ENCODE data around the gene HRC. TPM values are rescaled to one million over a fixed set of nuclear protein-coding genes. Genes with fewer than 3 reads are reported as not detected.
A peak's percentile ranks its signal among the peaks of the same experiment; 100 is the strongest.
"Not testable (repeated sequence)": the region's sequence is repeated elsewhere in the genome, so short reads cannot be mapped to it uniquely, and the experiment has no call there.

The HRC gene
- polyA plus RNA-seq, 4 donors: 25.2 to 38.8 (median 33.8) TPM

DNA sequence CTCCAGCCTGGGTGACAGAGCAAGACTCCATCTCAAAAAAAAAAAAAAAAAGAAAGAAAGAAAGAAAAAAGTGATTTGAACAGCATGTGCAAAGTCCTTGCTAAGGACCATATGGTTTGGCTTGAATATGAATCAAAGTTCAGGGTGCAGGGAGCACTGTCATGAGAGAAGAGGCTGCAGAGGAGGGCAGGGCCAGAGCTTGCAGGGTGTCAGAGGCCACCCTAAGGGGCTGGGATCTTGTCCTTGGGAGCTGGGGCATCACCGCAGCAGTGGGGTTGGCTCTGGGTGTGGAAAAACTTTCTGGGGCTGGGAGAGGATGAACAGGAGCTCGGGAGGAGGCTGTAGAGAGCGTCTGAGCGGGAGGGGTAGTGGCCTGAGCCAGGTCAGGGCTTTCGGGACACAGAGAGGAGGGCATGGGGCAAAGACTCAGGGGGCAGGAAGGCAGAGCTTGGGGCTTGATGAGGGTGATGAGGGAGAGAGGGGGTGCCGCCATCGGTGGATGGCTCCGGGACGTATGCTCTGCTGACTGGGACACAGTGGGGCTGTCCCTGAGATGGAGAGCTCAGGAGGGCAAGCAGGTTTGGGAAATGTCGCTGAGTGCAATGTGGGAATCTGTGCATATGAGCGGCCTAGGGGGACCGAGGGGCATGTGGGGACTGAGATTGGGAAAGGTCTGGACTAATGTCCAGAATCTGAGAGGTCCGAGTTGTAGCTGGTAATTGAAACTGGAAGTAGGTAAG, 5.4 kb upstream of the HRC start:
- DNase-seq (ENCODE audit: low read depth in 4 of 4, low spot score in 2 of 4): no peak

DNA sequence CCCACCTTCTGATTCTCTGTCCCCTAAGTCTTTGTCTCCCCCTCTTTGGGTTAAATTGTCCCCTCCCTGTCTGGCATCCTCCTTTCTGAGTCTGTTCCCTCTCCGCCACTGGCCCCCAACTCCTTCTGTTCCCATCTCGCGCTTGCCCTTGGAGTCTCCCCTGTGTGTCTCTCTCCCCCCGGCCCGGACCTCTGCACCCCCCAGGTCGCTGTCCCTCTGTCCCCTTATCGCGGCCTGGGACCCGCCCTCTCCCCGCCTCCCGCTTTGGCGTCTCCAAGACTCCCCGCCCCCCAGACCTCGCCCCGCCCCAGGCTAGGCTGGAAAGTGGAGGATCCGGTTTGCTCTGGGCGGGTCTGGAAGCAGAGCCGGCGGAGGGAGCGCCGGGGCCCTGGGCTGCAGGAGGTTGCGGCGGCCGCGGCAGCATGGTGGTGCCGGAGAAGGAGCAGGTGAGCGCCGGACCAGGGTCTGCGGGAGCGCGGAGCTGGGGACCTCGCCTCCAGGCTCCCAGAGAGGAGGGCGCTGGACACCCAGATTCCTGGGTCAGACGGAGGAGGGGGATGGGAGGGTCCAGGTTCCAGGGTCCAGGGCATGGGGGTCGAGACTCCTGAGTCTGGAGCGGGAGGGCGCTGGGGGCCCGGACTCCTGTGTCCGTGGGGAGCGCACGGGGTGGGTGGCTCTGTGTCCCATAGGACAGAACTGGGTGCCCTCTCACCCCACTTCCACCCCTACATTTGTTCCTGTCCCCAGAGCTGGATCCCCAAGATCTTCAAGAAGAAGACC, 2.4 kb upstream of the HRC start, which contains the start of gene TRPM4:
Gene TRPM4, plus strand, starts transcription at position 348 of the 780 bp plus-strand sequence. Its CDS starts 75 bp downstream, at position 423.
- peak in 2 of 4 donors; percentile 79 to 87 for DNase-seq (ENCODE audit: low read depth in 4 of 4, low spot score in 2 of 4)

GRCh38 chr19:49155820-49156346, 687 bp upstream of the HRC start:
- DNase-seq (ENCODE audit: low read depth in 4 of 4, low spot score in 2 of 4): no peak

DNA sequence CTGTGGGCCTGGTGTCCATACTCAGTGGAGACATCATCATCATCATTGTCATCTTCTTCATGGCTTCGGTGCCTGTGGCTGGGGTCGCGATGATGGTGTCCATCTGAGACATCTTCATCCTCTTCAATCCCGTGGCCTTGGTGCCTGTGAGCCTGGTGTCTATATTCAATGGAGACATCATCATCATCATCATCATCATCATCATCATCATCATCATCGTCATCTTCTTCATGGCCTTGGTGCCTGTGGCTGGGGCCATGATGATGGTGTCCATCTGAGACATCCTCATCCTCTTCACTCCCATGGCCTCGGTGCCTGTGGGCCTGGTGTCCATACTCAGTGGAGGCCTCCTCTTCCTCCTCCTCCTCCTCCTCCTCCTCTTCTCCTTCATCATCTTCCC, 917 bp downstream of the HRC start:
- DNase-seq (ENCODE audit: low read depth in 4 of 4, low spot score in 2 of 4): no peak

GRCh38 chr19:49153167-49153809, 1.9 kb downstream of the HRC start:
- no peak for DNase-seq (ENCODE audit: low read depth in 4 of 4, low spot score in 2 of 4)

- no peak for DNase-seq (ENCODE audit: low read depth in 4 of 4, low spot score in 2 of 4)
These were observed 3.1 kb downstream of the HRC start for GRCh38 chr19:49152119-49152550.

DNA sequence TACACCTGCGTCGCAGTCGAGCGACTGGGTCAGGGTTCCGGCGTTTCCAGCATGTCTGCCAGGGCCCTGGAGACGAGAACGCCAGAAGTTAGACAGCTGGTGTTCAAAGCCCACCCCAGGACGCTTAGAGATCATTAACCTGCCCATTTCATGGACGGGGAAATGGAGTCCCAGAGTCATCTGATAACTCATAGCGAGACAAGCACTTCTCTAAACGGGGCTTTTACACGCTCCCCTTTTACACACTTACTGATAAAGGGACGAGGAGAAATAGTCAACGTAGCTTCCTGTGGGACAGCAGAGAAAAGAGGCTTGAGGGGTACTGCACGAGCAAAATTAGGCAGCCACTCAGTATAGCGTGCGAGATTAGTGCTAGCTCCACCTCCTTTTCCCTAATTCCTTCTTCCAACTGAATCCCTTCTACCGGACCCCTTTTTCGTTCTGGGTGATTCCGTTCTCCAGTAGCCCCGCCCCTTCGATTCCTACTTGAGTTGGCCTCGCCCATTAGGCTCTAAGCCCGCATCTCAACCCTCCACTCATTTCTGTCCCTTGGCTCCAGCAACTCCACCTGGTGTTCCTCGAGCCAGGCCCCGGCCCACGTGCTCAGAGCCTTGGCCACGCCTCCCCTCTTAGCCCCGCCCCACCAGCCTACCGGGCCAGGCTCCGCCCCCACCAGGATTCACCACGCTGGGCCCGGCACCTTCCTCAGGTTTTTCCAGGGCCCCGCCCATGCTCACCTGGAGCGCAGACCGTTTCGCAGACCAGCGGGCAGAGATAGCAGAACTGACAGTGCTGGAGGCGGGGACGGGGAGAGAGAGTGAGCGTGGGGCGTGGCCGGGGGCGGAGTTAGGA, 3.7 kb downstream of the HRC start:
- DNase-seq (ENCODE audit: low read depth in 4 of 4, low spot score in 2 of 4): no peak

- DNase-seq (ENCODE audit: low read depth in 4 of 4, low spot score in 2 of 4): no peak
These were observed 4.3 kb downstream of the HRC start for GRCh38 chr19:49150944-49151243.

- peak in 3 of 4 donors; percentile 83 to 89 (median 88) for DNase-seq (ENCODE audit: low read depth in 4 of 4, low spot score in 2 of 4)
These were observed 4.9 kb downstream of the HRC start for GRCh38 chr19:49150106-49150943.

DNA sequence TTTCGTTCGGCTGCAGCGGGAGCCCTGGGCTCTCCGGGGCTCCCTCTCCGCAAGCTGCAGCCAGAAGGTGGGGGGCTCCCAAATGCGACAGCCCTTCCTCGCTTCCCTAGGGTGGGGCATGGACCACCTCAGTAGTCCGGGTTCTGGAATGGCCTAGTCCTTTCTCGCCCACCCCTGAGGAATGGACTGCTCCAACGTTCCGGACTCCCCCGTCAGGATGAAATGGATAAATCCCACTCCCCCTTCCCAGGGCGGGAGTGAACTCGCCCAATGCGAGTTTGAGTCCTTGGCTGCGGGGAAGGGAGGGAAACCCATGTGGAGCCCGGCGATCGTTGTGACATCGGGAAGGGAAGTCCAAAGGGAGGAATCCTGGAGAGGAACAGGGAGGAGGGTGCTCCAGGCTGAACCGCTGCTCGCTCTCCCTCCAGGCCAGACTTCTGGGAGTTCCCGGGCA, 5.5 kb downstream of the HRC start:
- DNase-seq (ENCODE audit: low read depth in 4 of 4, low spot score in 2 of 4): peak in 2 of 4 donors; percentile 76 to 91

- peak; percentile 93 to 97 (median 94) for DNase-seq (ENCODE audit: low read depth in 4 of 4, low spot score in 2 of 4)
These were observed 6.2 kb downstream of the HRC start for GRCh38 chr19:49148784-49149651.

DNA sequence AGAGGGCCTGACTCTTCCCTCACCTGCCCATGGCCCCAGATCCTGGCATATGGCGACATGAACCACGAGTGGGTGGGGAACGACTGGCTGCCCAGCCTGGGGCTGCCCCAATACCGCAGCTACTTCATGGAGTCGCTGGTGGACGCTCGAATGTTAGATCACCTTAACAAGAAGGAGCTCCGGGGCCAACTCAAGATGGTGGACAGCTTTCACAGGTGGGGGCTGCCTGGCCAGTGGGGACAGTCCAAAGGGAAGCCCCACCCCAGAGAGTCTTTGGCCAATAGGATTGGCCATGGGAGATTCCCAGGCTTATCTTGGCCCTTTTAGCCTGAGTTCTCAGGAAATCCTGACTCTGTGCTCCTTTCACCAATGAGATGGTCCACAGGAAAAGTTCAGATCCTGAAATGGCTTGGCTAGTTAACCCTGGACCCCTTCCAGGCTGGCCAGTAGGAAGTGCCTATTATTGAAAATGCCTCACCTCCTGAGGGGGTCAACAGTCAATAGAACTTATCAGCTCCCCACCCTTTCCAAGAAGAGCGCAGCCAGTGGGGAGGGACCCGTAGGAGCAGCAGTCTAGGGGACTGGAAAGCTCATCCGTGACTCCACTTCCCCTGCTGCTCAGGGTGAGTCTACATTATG, 7.0 kb downstream of the HRC start:
- DNase-seq (ENCODE audit: low read depth in 4 of 4, low spot score in 2 of 4): no peak

GRCh38 chr19:49146408-49146770, 8.8 kb downstream of the HRC start:
- DNase-seq (ENCODE audit: low read depth in 4 of 4, low spot score in 2 of 4): not testable (repeated sequence)

- no peak for DNase-seq (ENCODE audit: low read depth in 4 of 4, low spot score in 2 of 4)
These were observed 9.4 kb downstream of the HRC start for GRCh38 chr19:49145573-49146407.

GRCh38 chr19:49142866-49143335, 12.3 kb downstream of the HRC start:
- peak in 2 of 4 donors; percentile 88 to 91 for DNase-seq (ENCODE audit: low read depth in 4 of 4, low spot score in 2 of 4)

- no peak for DNase-seq (ENCODE audit: low read depth in 4 of 4, low spot score in 2 of 4)
These were observed 13.8 kb downstream of the HRC start for GRCh38 chr19:49141352-49141751.

GRCh38 chr19:49140951-49141350, 14.2 kb downstream of the HRC start:
- DNase-seq (ENCODE audit: low read depth in 4 of 4, low spot score in 2 of 4): no peak
